Vagina (tissue), 2 donors: ENCODE results near the gene ANO7.

Experiments used
- CTCF ChIP-seq, 3 experiments: fragments of 450-650 bp in 2 of 3; fragments of 200-600 bp in 1 of 3; sonication (generic) in 1 of 3; IDR thresholded peaks; one replicate each; pipeline ENCODE4 v1.5.1; 2017 to 2019; ENCODE audit warnings: antibody characterized with exemption in 3 of 3, mild to moderate bottlenecking in 2 of 3, moderate library complexity in 2 of 3
- POLR2A ChIP-seq, 2 donors: fragments of 450-650 bp; IDR thresholded peaks; one replicate each; pipeline ENCODE4 v1.6.1; 2017; ENCODE audit warnings: antibody characterized with exemption in 2 of 2, mild to moderate bottlenecking in 2 of 2, moderate library complexity in 2 of 2
- POLR2AphosphoS5 ChIP-seq, 2 donors: sonication (generic); formaldehyde crosslinking; IDR thresholded peaks; one replicate each; pipeline ENCODE4 v1.9.0; 2017; ENCODE audit warnings: antibody characterized with exemption in 2 of 2, mild to moderate bottlenecking in 2 of 2, low read depth in 1 of 2; ENCODE audit not compliant: insufficient read depth in 1 of 2

GRCh38 chr2:241213041-241213440 lies 24.6 kb downstream of the ANO7 start:
- TF ChIP-seq CTCF (IDR thresholded peaks at IDR 0.05) (no peak), POLR2A (IDR thresholded peaks at IDR 0.05) (no peak), POLR2AphosphoS5 (IDR thresholded peaks at IDR 0.05; ENCODE audit: insufficient read depth in 1 of 2, low read depth in 1 of 2) (no peak)
